ENCODE measurements around the gene WNT2B.

- TF ChIP-seq, protein P1, sequence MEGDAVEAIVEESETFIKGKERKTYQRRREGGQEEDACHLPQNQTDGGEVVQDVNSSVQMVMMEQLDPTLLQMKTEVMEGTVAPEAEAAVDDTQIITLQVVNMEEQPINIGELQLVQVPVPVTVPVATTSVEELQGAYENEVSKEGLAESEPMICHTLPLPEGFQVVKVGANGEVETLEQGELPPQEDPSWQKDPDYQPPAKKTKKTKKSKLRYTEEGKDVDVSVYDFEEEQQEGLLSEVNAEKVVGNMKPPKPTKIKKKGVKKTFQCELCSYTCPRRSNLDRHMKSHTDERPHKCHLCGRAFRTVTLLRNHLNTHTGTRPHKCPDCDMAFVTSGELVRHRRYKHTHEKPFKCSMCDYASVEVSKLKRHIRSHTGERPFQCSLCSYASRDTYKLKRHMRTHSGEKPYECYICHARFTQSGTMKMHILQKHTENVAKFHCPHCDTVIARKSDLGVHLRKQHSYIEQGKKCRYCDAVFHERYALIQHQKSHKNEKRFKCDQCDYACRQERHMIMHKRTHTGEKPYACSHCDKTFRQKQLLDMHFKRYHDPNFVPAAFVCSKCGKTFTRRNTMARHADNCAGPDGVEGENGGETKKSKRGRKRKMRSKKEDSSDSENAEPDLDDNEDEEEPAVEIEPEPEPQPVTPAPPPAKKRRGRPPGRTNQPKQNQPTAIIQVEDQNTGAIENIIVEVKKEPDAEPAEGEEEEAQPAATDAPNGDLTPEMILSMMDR (optimal IDR thresholded peaks at IDR 0.05 in 1 of 3, IDR thresholded peaks at IDR 0.05 in 1 of 3, conservative IDR thresholded peaks at IDR 0.05 in 1 of 3; ENCODE audit: extremely low read depth in 1 of 3, insufficient read depth in 2 of 3, low read length in 3 of 3): no peak
- TF ChIP-seq EZH2 (IDR thresholded peaks at IDR 0.05; ENCODE audit: low read length): no peak
Measured at GRCh38 chr1:112470966-112471365, 37.8 kb upstream of the WNT2B start.

Measured in keratinocyte (primary cell).